GM19351 (cell line): ENCODE results near the gene COG1.
A peak's percentile ranks its signal among the peaks of the same experiment; 100 is the strongest.
"Not testable (repeated sequence)": the region's sequence is repeated elsewhere in the genome, so short reads cannot be mapped to it uniquely, and the experiment has no call there.

Experiments used
- ATAC-seq: cut with Tn5 transposase; IDR thresholded peaks from one replicate; pipeline ENCODE4 v1.9.1; 2021; ENCODE audit warnings: mild to moderate bottlenecking, moderate library complexity; ENCODE audit not compliant: unreplicated experiment

Gene COG1, protein sequence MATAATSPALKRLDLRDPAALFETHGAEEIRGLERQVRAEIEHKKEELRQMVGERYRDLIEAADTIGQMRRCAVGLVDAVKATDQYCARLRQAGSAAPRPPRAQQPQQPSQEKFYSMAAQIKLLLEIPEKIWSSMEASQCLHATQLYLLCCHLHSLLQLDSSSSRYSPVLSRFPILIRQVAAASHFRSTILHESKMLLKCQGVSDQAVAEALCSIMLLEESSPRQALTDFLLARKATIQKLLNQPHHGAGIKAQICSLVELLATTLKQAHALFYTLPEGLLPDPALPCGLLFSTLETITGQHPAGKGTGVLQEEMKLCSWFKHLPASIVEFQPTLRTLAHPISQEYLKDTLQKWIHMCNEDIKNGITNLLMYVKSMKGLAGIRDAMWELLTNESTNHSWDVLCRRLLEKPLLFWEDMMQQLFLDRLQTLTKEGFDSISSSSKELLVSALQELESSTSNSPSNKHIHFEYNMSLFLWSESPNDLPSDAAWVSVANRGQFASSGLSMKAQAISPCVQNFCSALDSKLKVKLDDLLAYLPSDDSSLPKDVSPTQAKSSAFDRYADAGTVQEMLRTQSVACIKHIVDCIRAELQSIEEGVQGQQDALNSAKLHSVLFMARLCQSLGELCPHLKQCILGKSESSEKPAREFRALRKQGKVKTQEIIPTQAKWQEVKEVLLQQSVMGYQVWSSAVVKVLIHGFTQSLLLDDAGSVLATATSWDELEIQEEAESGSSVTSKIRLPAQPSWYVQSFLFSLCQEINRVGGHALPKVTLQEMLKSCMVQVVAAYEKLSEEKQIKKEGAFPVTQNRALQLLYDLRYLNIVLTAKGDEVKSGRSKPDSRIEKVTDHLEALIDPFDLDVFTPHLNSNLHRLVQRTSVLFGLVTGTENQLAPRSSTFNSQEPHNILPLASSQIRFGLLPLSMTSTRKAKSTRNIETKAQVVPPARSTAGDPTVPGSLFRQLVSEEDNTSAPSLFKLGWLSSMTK

DNA sequence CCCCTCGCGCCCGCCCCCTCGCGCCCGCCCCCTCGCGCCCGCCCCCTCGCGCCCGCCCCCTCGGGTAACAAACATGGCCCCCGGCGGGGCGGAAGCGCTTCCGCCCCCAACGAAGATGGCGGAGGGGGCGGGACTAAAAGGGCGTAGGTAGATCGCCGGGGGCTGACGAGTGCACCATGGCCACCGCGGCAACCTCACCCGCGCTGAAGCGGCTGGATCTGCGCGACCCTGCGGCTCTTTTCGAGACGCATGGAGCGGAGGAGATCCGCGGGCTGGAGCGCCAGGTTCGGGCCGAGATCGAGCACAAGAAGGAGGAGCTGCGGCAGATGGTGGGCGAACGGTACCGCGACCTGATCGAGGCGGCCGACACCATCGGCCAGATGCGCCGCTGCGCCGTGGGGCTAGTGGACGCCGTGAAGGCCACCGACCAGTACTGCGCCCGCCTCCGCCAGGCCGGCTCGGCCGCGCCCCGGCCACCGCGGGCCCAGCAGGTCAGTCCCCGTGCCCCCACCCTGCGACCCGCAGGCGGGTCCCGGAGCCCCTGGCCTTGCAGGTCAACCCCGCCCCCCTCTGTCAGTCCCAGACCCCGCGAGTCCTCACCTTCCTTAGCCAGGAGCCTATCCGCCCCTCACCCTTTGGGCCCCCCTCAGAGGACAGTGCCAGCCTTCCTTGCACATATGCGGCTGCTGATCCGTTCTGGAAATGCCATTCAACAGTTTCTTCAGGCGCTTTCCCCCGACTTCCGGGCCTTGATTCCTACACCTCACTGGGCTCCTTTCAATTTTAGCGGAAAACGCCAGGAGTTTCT lies at the start of gene COG1:
Gene COG1 (plus strand): TSS at position 162 of the 808 bp plus-strand sequence. CDS start 15 bp downstream, at position 177.
- ATAC-seq: peak; percentile 64

DNA sequence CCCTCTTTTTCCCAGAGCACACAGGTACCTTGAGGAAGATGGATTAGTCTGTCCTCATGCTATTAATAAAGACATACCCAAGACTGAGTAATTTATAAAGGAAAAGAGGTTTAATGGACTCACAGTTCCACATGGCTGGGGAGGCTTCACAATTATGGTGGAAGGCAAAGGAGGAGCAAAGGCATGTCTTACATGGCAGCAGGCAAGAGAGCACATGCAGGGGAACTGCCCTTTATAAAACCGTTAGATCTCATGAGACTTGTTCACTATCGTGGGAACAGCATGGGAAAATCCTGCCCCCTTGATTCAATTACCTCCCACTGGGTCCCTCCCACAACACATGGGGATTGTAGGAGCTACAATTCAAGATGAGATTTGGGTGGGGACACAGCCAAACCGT lies 48.6 kb upstream of the COG1 start:
- ATAC-seq: not testable (repeated sequence)

DNA sequence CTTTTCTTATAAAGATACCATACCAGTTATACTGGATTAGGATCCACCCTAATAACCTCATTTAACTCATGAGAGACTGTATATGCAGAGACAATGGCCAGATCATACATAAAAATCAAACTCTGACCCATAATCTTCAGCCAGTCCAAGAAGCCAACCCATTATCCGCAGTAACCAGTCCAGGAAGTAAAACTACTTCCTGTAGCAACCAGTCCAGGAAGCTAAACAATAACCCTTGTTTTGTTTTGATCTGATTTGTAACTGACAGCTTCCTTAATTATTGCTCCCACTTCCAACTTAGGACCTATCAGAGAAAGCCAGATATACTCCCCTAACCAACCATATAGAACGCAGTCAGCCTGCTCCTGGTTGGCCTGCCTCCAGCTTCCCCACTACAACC lies 47.2 kb upstream of the COG1 start:
- no peak for ATAC-seq

DNA sequence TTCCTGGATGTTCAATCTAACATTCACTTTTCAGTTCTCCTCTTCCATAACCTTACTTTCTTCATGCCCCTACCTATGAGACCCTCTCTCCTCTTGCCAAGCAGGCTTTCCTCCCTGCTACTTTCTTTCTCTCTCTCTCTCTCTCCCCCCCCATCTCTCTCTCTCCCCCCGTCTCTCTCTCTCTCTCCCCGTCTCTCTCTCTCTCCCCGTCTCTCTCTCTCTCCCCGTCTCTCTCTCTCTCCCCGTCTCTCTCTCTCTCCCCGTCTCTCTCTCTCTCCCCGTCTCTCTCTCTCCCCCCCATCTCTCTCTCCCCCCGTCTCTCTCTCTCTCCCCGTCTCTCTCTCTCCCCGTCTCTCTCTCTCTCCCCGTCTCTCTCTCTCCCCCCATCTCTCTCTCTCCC lies 45.1 kb upstream of the COG1 start:
- ATAC-seq: not testable (repeated sequence)

DNA sequence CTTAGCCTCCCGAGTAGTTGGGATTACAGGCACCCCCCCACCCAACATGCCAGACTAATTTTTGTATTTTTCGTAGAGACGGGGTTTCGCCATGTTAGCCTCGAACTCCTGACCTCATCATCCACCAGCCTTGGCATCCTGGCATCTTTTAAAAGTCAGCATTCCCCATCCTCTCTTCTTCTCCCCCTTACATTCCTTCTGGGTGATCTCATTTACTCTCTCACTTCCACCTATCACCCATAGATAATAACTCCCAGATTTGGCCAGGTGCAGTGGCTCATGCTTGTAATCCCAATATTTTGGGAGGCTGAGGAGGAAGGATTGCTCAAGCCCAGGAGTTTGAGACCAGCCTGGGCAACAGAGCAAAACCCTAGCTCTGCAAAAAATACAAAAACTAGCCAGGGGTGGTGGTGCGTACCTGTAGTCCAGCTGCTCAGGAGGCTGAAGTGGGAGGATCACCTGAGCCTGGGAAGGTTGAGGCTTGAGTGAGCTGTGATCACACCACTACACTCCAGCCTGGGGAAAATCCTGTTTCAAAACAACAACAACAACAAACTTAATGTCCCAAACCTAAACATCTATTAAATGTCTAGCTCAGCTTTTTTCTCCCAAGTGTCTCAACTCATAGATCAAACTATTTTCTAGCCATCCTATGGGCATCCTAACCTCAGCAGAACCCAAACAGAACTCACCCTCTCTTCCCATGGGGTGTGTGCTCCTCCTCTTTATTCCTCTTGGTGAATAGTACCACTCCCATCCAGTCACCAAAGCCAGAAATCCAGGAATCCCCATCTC lies 44.1 kb upstream of the COG1 start:
- ATAC-seq: no peak

DNA sequence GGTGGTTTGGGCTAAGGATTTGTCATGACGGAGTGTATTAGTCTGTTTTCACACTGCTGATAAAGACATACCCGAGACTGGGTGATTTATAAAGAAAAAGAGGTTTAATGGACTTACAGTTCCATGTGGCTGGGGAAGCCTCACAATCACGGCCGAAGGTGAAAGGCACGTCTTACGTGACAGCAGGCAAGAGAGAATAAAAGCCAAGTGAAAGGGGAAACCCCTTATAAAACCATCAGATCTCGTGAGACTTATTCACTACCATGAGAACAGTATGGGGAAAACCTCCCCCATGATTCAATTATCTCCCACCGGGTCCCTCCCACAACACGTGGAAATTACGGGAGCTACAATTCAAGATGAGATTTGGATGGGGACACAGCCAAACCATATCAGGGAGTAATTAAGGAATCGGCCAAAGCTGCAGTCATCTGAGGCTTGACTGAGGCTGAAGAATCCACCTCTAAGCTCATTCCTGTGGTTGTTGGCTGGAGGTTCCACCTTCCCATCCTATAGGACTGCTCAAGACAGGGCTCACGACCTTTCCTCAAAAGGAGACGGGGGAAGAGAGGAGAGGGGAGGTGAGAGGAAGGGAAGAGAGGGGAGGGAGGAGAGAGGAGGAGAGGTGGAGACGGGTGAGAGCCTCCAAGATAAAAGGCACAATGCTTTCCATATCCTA lies 42.1 kb upstream of the COG1 start:
- not testable (repeated sequence) for ATAC-seq

DNA sequence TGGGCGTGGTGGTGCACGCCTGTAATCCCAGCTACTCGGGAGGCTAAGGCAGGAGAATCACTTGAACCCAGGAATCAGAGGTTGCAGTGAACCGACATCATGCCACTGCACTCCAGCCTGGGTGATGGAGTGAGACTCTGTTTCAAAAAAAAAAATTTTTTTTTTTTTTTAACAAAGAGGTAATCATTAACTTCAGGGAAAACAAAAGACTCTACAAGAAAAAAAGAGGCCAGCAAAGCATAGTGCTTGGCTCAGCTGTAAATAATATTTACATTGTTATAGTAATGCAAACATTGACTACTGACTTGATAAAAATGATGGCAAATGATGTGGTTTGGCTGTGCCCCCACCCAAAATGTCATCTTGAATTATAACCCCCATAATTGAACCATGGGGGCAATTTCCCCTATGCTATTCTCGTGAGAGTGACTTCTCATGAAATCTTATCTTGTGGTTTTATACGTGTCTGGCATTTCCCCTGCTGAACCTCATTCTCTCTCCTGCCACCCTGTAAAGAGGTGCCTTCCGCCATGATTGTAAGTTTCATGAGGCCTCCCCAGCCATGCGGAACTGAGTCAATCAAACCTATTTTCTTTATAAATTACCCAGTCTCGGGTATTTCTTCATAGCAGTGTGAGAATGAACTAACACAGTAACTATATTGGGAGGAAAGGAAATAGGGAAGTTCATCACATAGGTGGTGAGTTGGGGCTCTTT lies 40.8 kb upstream of the COG1 start:
- no peak for ATAC-seq

DNA sequence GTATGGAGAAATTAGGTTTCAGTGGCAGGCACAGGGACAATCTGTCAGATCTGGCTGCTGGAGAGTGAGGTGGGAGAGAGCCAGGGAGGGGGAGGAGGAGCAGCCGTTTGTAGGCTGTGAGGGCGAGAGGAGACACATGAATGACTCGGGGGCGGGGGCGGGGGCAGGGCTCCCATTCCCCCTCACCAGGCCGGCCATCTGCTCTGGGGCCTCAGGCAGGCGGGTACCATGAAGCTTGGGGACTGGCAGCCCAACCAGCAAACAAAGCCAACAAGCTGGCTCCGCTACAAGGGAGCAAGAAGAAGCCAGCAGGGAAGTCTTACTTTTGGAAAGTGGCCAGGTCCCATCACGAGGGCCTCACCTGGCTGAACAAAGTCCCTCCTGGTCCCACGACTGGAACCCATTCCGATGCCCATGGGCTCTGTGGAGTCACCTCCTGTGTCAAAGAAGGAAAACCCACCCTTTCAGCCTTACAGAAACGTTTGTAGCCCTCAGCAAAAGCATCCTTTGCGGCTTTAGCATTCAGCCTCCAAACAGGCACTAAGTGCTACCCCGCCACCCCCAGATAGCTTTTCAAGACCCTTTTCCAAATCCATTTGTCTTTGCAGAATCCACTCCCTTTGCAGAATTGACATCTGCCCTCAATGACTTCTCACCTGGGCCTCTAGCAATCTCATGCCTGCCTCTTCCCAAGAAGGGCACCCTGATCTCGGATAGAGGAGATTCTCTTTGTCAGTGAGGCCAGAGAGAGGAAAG lies 37.3 kb upstream of the COG1 start:
- peak; percentile 7 for ATAC-seq

DNA sequence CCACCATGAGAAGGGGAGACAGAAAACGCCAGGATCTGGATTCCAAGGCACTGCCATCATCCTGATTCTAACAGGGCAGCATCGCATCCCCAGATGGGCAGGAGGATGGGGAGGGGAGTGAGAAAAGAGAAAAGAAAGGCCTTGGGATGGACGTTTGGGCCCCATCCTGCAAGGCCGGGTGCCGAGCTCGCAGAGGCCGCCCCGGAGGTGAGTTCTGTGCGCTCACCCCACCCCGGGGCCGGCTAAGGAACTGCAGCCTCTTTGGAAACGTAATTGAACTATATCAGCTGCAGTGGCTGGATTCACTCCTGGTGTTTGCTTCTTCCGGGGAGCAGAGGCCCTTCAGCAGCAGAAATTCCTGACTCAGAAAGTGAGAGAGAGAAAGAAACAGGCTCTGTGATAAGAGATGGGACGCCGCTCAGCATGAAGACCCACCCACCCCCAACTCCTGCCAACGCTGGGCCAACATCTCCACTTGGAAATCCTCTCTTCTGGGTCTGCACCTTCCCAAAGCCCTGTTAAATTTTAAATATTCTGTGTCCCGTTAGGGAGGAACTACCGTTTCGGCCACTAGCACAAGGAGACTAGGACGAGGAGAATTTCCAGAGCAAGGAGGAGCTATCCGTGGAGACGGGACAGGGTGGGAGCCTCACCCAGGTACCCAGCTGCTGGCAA lies 36.6 kb upstream of the COG1 start:
- peak; percentile 90 for ATAC-seq

DNA sequence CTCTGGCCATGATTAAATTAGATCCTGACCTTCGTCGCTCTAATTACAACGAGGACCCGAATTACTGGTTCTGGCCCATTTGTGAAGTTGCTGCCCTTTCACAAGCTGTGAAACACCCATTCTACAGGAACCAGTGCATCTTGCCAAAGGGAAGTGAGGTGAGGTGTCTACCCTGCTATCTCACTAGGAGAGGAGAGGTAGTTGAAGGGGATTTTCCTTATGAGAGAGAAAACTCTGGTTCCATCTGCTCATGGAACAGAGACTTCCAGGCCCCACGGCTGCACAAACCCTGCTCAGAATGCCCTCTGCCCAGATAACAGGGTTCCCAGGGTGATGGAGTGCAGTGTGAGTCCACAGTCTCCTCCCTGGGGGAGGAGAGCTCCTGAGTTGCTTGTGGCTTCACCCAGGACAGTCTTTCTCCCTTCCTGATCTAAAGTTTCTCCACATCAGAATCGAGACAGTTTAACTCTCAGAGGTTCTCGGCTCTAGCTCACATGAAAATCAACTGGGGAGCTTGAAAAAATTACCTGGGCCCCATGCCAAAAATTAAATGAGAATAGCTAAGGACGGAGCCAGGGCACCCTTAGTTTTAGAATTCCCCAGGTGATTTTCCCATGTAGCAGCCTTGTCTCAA lies 35.9 kb upstream of the COG1 start:
- no peak for ATAC-seq

DNA sequence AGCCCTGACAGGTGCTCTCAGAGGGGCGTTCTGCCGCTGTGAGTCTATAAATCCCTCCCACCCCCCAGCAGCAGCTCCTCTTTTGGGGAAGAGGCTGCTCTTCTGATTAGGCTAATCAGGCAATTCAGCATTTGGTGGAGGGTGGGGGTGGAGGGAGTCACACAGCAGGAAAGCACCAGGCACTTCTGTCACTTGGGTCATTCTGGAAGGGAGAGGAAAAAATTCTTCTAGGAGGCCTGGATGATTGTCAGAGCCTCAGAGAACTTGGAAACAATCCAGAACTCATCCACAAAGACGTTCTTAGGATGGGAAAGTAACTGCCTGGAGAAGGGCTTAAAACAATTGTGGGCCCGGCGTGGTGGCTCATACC lies 35.3 kb upstream of the COG1 start:
- no peak for ATAC-seq

DNA sequence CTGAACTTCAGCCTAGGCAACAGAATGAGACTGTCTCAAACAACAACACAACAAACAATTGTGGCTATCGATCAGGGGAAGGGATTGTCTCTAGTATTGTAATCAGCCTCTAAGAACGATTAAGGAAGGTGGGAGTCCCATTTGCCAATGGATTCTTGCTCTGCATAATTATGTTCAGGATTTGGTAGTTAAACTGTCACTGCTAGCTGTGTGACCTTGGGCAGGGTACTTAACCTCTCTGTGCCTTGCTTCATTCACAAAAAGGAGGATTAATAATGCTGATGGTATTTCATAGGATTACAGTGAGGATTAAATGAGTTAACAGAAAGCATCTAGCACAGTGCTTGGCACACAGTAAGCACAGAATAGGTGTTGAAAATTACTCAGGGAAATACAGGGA lies 34.7 kb upstream of the COG1 start:
- no peak for ATAC-seq

DNA sequence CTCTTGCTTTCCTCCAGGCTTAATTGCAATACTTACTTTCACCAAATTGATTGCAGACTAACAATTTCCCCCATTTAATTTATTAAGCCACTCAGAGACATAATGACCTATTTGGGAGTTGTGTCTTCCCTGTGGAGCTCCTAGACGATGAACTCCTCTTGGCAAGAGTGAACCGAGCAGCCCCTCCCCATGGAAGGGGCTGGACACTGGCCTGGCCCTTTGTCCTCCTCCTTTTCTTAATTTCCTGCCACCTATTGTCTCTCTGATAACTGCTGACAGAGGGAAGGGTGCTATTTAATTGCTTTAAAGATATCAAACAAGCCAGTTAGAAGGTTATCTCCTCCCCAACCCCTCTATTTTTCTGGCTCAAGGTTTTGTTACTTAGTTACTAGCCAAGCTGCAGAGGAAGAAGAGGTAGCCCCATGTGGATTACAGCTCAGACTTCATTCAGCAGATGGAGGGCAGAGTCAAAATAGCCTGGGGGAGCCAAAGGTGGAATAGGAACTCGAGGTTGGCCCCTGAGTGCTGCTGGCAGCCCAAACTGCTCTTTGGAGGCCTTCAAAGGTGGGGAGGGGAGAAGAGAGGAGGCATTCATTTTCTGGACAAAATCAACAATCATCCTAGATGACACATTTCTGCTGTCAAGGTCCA lies 31.8 kb upstream of the COG1 start:
- no peak for ATAC-seq

DNA sequence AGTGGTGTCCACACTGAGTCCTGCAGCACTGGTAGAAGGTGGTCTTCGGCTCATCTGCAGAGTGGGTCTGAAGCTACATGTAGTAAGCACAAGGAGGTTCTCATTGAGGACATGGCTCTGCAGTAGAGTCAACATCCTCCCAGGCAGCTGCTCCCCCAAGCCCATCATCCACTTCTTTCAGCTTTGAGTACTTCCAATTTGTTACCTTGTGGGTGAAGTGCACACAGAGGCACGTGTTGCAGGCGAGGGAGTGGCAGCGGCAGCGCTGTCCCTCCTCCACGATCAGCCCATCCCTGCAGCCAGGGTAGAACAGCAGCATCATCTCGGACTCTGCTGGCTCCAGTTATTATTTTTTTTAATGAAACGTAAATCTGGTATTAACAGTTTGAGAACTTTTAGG lies 29.8 kb upstream of the COG1 start:
- no peak for ATAC-seq

DNA sequence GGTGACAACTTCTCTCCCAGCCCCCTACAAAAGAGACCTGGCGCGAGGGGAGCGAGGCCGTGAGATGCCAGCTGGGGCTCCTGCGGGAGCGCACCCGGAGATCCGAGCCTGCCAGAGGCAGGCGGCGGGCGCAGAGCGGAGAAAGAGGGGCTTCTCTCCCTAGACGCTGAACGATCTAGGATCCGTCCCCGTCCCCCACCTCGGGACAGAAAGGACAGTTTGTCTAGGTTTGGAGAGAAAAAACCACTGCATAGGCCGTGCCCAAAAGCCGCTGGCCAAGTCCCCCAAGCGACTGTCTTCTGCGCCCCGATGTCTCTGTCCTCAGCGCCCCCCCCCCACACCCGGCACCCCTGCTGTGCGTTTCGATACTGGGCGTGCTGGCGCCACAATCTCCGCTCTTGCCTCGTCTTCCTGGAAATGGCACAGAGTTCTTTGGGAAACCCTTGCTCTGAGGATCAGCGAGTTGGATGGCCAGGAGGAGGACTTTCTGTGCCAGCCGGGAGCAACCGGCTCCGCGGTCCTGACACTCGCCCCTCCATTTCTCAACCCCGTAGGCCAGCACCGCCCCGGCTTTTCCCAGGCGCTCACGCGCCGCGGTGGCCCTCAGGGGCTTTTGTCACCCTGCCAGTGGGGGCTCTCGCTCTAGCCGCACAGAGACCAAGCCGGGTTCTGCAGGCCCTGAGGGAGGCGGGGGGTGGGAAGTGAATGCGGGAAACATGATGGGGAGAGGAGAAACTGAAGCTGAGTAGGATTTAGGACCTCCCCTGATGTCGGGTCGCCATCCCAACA lies 27.0 kb upstream of the COG1 start:
- ATAC-seq: no peak
